ENCODE data around the gene SFXN2.

DNA sequence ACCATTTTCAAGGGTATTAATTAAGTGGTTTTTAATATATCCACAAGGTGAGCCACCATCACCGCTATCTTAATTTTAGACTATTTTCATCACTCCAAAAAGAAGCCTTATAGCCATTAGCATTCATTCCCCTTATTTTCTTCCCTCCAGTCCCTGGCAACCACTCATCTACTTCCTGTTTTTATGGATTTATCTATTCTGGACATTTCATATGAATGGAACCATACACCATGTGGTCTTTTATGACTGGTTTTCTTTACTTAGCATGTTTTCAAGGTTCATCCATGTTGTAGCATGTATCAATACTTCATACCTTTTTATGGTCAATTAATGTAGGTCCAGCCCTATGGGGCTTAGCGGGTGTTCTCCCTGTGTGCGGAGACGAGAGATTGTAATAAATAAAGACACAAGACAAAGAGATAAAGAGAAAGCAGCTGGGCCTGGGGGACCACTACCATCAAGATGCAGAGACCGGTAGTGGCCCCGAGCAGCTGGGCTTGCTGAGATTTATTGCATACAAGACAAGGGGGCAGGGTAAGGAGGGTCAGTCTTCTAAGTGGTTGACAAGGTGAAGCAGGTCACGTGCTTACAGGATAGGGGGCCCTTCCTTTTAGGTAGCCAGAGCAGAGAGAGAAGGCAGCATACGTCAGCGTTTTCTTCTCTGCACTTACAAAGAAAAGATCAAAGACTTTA is 44.0 kb downstream of the SFXN2 start:
- no peak for TF ChIP-seq POLR2A (IDR thresholded peaks at IDR 0.05)
- TF ChIP-seq, protein P1, sequence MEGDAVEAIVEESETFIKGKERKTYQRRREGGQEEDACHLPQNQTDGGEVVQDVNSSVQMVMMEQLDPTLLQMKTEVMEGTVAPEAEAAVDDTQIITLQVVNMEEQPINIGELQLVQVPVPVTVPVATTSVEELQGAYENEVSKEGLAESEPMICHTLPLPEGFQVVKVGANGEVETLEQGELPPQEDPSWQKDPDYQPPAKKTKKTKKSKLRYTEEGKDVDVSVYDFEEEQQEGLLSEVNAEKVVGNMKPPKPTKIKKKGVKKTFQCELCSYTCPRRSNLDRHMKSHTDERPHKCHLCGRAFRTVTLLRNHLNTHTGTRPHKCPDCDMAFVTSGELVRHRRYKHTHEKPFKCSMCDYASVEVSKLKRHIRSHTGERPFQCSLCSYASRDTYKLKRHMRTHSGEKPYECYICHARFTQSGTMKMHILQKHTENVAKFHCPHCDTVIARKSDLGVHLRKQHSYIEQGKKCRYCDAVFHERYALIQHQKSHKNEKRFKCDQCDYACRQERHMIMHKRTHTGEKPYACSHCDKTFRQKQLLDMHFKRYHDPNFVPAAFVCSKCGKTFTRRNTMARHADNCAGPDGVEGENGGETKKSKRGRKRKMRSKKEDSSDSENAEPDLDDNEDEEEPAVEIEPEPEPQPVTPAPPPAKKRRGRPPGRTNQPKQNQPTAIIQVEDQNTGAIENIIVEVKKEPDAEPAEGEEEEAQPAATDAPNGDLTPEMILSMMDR (IDR thresholded peaks at IDR 0.05 in 4 of 5, conservative IDR thresholded peaks at IDR 0.05 in 1 of 5) = no peak

All from gastrocnemius medialis (tissue), 4 donors.